Spleen (tissue), 13 donors: ENCODE measurements around the gene TRAFD1. TPM values are rescaled to one million over a fixed set of nuclear protein-coding genes. Genes with fewer than 3 reads are reported as not detected.

Experiments used
- DNase-seq: peaks from one replicate; pipeline ENCODE4 v3.0.0-alpha.2; 2020
- H3K27ac ChIP-seq, 8 donors: fragments of 200-600 bp; sonication (generic) in 7 of 8; 1 replicate in 4 of 8; 2 replicates in 4 of 8; pipeline versions ENCODE4 v1.5.0 to v1.8.0; 2016 to 2021; ENCODE audit warnings: inconsistent platforms in 4 of 8, mild to moderate bottlenecking in 4 of 8, moderate library complexity in 1 of 8
- H3K27me3 ChIP-seq, 7 donors: fragments of 200-600 bp; sonication (generic) in 6 of 7; replicated peaks in 1 of 7; 1 replicate in 4 of 7; 2 replicates in 3 of 7; pipeline versions ENCODE4 v1.5.0 to v1.8.0; 2016 to 2021; ENCODE audit warnings: inconsistent platforms in 3 of 7, mild to moderate bottlenecking in 1 of 7
- H3K36me3 ChIP-seq, 6 donors: fragments of 200-600 bp; sonication (generic) in 5 of 6; 1 replicate in 4 of 6; 2 replicates in 2 of 6; pipeline versions ENCODE4 v1.5.0 to v1.8.0; 2016 to 2021; ENCODE audit warnings: inconsistent platforms in 2 of 6
- H3K4me1 ChIP-seq, 6 donors: fragments of 200-600 bp; sonication (generic) in 5 of 6; 1 replicate in 3 of 6; 2 replicates in 3 of 6; pipeline versions ENCODE4 v1.5.0 to v1.8.0; 2016 to 2021; ENCODE audit warnings: inconsistent platforms in 3 of 6
- H3K4me3 ChIP-seq, 8 donors: fragments of 200-600 bp; sonication (generic) in 7 of 8; 1 replicate in 4 of 8; 2 replicates in 4 of 8; pipeline versions ENCODE4 v1.5.0 to v1.8.0; 2016 to 2021; ENCODE audit warnings: inconsistent platforms in 4 of 8, mild to moderate bottlenecking in 4 of 8, moderate library complexity in 2 of 8
- H3K9me3 ChIP-seq, 8 donors: fragments of 200-600 bp; sonication (generic) in 7 of 8; 1 replicate in 4 of 8; 2 replicates in 4 of 8; pipeline versions ENCODE4 v1.5.0 to v1.8.0; 2016 to 2021; ENCODE audit warnings: inconsistent platforms in 4 of 8
- CTCF ChIP-seq, 11 experiments: fragments of 200-600 bp in 7 of 11; fragments of 450-650 bp in 4 of 11; sonication (generic) in 4 of 11; IDR thresholded peaks in 8 of 11; conservative IDR thresholded peaks in 3 of 11; 1 replicate in 7 of 11; 2 replicates in 4 of 11; pipeline versions ENCODE4 v1.4.0 to v1.8.0; 2016 to 2021; ENCODE audit warnings: antibody characterized with exemption in 11 of 11, inconsistent platforms in 4 of 11, mild to moderate bottlenecking in 1 of 11
- POLR2A ChIP-seq, 3 donors: fragments of 450-650 bp; IDR thresholded peaks; one replicate each; pipeline ENCODE4 v1.5.1; 2017; ENCODE audit warnings: antibody characterized with exemption in 3 of 3, mild to moderate bottlenecking in 1 of 3
- POLR2AphosphoS5 ChIP-seq, 3 donors: sonication (generic); formaldehyde crosslinking; IDR thresholded peaks; one replicate each; pipeline ENCODE4 v1.5.1; 2017; ENCODE audit warnings: antibody characterized with exemption in 3 of 3
- WGBS, 5 donors: extraction: QIAGEN DNeasy Blood & Tissue Kit in 3 of 5; methylation state at CpG; one replicate each; pipeline versions ENCODE4 v1.1.5 to v1.1.7; 2013 to 2018; 5-methylcytosine and 5-hydroxymethylcytosine counted together
- intact Hi-C: fragments of 100-400 bp; cut with DNase I; formaldehyde crosslinking; loops from one replicate; pipeline ENCODE4 v1.15.0; 2023; ENCODE audit warnings: low total_unique reads
- long read RNA-seq, 2 donors: transcript quantifications; one replicate each; lab custom pipeline, GENCODE V29; 2026
- polyA plus RNA-seq, 3 donors: library from polyadenylated mRNA; stranded (reverse); fragments of 200-250 nt; gene quantifications; one replicate each; pipeline ENCODE4 v1.2.1, GENCODE V29; 2013
- total RNA-seq, 7 donors: library from RNA; depleted of rRNA in 3 of 7; stranded (reverse); fragments of >200 nt in 3 of 7; fragmentation: NEBNext Ultra II Directional in 4 of 7; extraction: Animal tissue kit (Norgen Biotek cat#: 25700) in 4 of 7; gene quantifications; one replicate each; pipeline versions ENCODE4 v1.1.0 to v1.2.1, GENCODE V29; 2016 to 2021
- donor health status: healthy with polysubstance abuse.
- donor health status: DM: no; HTN: no; CAD: no; lungs with moderate emphysema.
- donor health status: DM: no; HTN: no; CAD: no.
- donor health status: Bipolar disorder and iron deficiency.
- donor health status: healthy.
- donor health status: DM: no; HTN: no; CAD: no.
- donor health status: DM: yes; HTN: yes; CAD: no.

TRAFD1 gene
- total RNA-seq (10 to 100 TPM; 47.3 to 63.4 (median 54.8) TPM), polyA plus RNA-seq (10 to 100 TPM; 18.6 to 31.2 (median 19.2) TPM)
- long read RNA-seq, donor 1, transcript TRAFD1-202 (12 exons, 2,697 nt) = major isoform, 6 of 12 reads
- long read RNA-seq, donor 1, partial matches to known transcripts = 5 of 12 reads
- long read RNA-seq, donor 1, other reads (novel, unspliced or antisense) = 0 of 12 reads
- long read RNA-seq, donor 2, transcript TRAFD1-202 (12 exons, 2,697 nt) = major isoform, 7 of 14 reads
- long read RNA-seq, donor 2, partial matches to known transcripts = 5 of 14 reads
- long read RNA-seq, donor 2, other reads (novel, unspliced or antisense) = 0 of 14 reads

- Histone ChIP-seq H3K4me3 (peak within 1 kb of the TSS; percentile 76 to 98 (median 86)), H3K27ac (peak within 1 kb of the TSS; percentile 71 to 98 (median 96)), H3K4me1 (peaks cover 24 to 58% (median 56%) of the 10 kb centered on the region in 6 donors), H3K27me3 (no peaks in the 10 kb centered on the region), H3K9me3 (no peaks in the 10 kb centered on the region), H3K36me3 (no peaks in the 10 kb centered on the region)
- intact Hi-C loops = no loop called here
- DNase-seq = peak; percentile 96
- WGBS, 5 donors = 0 to 1% (median 0%) methylated on average over 37 to 63 of the region's 63 CpGs
- TF ChIP-seq POLR2AphosphoS5 (IDR thresholded peaks at IDR 0.05) (peak; percentile 99 to 100 (median 99)), CTCF (IDR thresholded peaks at IDR 0.05 in 8 of 11, conservative IDR thresholded peaks at IDR 0.05 in 3 of 11) (peak in 1 of 11 experiments; percentile 34), POLR2A (IDR thresholded peaks at IDR 0.05) (peak; percentile 87 to 97 (median 88))
These were observed at the start of gene TRAFD1 for GRCh38 chr12:112125250-112125999. TSS of gene TRAFD1 (plus strand) at chr12:112125560. CDS start at chr12:112130523, 4,963 bp downstream.

DNA sequence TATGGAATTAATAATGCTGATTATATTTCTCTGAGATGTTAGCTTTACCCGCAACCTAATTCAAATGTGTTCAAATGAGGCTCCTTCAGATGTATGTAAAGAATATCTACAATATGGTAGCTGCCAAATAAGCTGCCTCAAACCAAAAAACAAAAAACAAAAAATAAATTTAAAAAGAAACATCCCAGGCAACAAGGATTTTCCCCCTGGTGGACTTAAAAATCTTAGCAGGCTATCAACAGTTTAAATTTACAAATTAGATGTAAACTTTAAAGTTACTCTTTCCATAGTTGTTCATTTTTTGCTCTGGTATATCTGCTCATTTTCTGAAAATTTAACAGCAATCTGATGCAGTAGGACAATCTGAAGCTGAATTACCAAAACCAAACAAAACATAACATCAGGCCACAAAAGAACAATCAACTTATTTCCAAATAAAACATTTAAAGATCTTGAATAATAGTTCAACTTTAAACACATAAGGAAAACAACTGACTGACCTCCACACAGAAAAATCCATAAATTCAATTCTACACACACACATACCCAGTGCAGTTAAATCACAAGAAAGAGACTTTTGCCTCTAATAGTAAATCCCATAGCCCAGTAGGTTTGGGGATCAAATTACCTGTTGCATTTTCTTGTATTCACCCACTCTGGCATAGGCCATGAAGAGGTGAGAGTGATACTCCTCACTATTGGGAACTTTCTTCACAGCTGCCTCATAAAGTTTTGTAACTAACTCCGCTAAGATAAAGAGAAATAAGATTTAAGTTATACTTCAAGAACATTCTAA, 38.1 kb upstream of the TRAFD1 start:
- Histone ChIP-seq H3K9me3 (no peaks in the 10 kb centered on the region), H3K4me1 (no peaks in the 10 kb centered on the region), H3K27ac (no peak overlapping the region), H3K27me3 (no peaks in the 10 kb centered on the region), H3K4me3 (no peak overlapping the region), H3K36me3 (peaks cover 6 to 97% (median 72%) of the 10 kb centered on the region in 6 donors)
- intact Hi-C loops = no loop called here
- no peak for DNase-seq
- TF ChIP-seq CTCF (IDR thresholded peaks at IDR 0.05 in 8 of 11, conservative IDR thresholded peaks at IDR 0.05 in 3 of 11) (no peak), POLR2A (IDR thresholded peaks at IDR 0.05) (no peak)
- 96 to 99% (median 98%) methylated on average over 2 of the region's 2 CpGs for WGBS, 5 donors

GRCh38 chr12:112087851-112088250, 37.5 kb upstream of the TRAFD1 start:
- DNase-seq = no peak
- TF ChIP-seq CTCF (IDR thresholded peaks at IDR 0.05 in 8 of 11, conservative IDR thresholded peaks at IDR 0.05 in 3 of 11) (no peak), POLR2AphosphoS5 (IDR thresholded peaks at IDR 0.05) (no peak), POLR2A (IDR thresholded peaks at IDR 0.05) (no peak)
- no peaks in the 10 kb centered on the region for H3K4me1 ChIP-seq
- intact Hi-C loops = no loop called here
- 90 to 100% (median 97%) methylated on average over 1 of the region's 1 CpG for WGBS, 5 donors
- H3K27me3 ChIP-seq = no peaks in the 10 kb centered on the region
- H3K27ac ChIP-seq = no peak overlapping the region
- H3K36me3 ChIP-seq = peaks cover 6 to 97% (median 76%) of the 10 kb centered on the region in 6 donors
- H3K4me3 ChIP-seq = no peak overlapping the region
- no peaks in the 10 kb centered on the region for H3K9me3 ChIP-seq
